ENCODE data around the gene CT55.
"Not testable (repeated sequence)": the region's sequence is repeated elsewhere in the genome, so short reads cannot be mapped to it uniquely, and the experiment has no call there.

The CT55 gene

DNA sequence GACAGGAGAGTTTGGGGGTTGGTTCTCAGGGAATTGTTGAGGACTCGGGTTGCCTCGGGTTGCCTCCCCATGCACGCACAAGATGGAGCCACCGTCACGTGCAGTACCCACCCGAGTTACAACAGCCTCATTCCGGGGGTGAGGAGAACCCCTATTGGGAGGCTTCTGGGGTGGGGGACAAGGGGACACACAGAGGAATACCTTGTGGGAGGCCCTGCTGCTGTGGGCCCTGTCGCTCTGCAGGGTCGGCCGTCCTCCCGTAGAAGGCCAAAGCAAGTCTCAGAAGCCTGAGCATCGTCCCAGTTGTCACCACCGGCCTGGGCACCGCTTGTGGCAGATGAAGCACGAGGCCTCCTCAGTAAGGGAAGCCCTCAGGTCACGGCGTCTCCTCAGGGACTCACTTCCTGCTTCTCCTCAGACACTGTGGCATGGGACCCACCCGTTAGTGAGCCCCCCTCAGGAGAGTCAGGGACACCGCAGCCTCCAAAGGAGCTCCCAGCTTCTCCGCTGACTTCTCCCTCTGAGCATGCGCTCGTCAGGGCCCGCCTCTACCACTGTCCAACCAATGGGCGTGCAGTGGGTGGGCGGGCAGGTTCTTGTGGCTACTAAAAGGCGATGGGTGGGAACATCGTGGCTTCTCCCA is at the start of gene CT55:
Gene CT55 (minus strand): TSS at position 522 of the 643 bp plus-strand sequence. CDS start 227 bp downstream, at position 295.
- FAIRE-seq = no peak

DNA sequence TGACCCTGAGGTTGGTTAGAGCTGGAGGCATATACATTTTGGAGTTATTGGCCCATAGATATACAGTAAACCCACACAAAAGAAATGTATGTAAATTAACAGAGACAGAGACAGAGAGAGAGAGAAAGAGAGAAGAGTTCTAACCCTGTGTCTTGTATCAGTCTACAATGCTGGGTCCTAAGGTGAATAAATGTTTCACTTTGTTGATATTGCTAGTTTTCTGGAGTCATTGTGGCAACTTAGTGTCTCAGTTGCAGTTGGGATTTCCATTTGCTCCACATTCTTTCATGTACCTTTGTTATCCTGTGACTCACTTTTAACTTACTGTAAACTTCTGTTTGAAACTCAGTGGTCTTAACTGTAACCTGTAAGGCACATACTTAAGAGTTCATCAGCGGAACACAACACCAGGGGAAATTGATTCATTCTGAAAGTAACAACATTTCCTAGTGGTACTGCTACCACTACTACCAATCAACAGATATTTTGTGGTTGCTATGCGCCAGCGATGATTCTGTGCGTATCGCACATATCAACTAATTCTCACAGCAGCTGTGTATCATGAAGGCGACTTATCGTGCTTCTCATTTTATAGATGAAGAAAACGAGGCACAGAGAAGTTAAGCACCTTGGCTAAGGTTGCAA is 42.1 kb upstream of the CT55 start:
- FAIRE-seq = no peak

- not testable (repeated sequence) for FAIRE-seq
Measured at GRCh38 chrX:135206427-135206826, 35.2 kb upstream of the CT55 start.

DNA sequence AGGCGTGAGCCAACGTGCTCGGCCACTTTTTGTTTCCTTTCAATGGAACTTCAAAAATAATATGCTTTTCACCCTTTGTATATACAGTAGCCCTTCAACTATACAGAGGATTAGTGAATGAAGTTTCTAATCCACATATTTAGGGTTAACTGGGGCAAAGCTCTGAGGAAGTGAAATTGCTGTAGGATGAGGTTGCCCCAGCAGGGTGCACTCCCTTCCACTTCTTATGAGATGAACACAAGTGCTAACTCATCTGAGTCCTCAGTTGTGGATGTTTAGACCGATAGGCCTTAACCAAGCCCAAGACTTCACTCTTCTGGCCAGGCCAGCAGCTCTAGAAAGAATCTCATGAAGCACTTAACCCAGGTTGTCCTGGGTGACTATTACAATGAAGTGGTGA is 29.1 kb upstream of the CT55 start:
- FAIRE-seq = no peak

DNA sequence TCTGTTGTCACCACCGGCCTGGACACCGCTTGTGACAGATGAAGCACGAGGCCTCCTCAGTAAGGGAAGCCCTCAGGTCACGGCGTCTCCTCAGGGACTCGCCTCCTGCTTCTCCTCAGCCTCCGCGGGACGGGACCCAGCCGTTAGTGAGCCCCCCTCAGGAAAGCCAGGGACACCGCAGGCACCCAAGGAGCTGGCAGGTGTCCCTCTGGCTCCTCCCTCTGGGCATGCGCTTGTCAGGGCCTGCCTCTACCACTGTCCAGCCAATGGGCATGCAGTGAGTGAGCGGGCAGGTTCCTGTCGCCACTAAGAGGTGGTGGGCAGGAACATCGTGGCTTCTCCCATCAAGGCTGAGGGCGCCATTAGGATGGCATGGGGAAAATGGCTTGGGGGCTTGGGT is 23.5 kb upstream of the CT55 start:
- no peak for FAIRE-seq

GRCh38 chrX:135193740-135194139 is 22.5 kb upstream of the CT55 start:
- no peak for FAIRE-seq

GRCh38 chrX:135191838-135192237 is 20.6 kb upstream of the CT55 start:
- FAIRE-seq = no peak

DNA sequence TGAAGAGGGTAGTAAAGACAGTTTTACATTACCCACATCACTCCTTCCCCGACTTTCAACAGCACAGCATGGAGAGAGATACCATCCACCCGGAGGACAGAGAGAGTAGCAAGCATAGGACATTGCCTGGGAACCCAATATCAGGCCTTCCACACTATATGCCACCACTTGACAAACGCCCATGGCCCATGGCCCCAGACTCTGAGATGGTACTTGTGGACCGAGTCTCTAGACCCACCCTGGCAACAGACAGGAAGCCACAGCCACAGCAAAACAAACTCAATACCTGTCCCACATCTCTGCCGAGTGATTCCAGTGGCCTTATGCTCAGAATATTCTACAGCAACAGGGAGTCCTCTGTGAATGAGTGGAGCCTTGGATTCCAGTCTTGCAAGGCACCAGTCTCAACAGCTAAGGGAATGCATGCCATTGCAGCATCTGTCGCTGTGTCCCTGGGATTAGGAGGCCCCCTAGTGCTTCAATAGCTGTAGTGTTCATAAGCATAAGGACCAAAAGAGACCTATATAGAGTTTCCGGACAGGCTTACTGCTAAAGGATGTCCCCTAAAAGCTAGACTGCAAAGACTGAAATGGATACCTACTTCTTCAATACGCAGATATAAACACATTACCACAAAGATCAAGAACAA is 14.7 kb upstream of the CT55 start:
- FAIRE-seq = no peak

DNA sequence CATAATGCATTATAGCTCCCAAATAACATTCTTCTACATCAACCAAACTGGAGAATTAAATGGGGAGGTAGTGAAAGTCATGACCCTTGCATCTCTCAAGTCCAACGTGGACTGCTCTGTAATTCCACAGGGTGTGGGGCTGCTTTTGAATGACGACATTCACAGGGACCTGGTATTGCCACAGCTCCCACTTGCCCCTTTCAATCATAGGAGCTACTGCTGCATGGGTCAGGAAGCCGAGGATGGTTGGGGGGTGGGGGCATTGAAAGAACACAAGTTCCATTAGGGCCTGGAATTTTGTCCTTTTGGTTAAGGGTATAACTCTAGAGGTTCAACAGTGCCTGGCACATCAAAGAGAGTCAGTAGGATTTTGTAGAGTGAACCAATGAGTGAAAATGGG is 7.4 kb upstream of the CT55 start:
- no peak for FAIRE-seq

DNA sequence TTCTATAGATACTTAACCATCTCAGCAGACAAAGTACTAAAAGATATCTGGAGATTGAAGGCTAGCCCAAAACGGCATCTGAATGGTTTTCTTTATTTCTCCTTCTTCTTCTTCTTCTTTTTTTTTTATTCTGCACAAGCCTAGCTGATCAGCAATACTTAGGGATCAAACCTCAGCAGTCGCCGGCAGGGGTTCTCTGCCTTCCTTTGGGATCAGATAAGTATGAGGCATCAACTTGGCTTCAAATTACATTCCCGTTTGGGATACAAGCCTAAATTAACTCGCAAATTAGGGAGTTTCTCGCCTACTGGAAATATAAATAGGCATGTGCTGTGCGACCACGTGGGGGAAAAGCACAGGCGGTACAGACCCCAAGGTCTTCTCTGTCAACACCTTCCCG is 730 bp downstream of the CT55 start:
- FAIRE-seq = no peak

DNA sequence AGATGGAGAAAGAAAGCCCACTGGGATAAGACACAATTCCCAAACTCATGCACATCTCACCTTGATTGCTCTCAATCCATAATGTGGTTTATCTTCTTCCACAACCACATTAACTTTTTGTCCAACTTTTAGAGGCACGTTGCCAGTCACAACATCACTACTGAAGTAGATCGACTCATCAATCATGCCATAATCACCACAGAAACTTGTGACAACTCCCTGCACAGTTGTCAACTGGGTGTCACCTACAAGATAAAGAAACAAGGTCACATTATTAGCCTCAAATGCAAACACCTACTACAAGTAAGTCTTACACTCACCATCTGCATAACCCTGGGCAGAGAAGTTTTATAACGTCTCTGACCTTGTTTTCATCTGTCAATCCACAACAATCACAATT is 1.7 kb downstream of the CT55 start:
- FAIRE-seq = not testable (repeated sequence)

DNA sequence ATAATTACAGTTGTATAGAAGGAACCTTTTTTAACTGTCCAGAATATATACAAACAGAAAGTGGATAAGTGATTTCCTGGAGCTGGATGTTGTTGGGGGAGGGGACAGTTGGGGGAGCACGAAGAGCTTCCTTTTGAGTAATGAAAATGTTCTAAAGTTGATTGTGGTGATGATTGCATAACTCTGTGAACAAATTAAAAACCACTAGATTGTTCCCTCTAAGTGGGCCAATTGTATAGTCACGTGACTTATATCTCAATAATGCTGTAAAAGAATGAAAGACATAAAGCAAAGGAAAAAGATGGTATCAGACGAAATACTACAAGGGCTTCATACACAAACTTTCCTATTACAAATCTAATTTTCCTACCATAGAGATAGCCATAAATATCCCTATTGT is 2.7 kb downstream of the CT55 start:
- FAIRE-seq = no peak

GRCh38 chrX:135154688-135155087 is 16.5 kb downstream of the CT55 start:
- FAIRE-seq = not testable (repeated sequence)

GRCh38 chrX:135126145-135126544 is 45.1 kb downstream of the CT55 start:
- FAIRE-seq = not testable (repeated sequence)

DNA sequence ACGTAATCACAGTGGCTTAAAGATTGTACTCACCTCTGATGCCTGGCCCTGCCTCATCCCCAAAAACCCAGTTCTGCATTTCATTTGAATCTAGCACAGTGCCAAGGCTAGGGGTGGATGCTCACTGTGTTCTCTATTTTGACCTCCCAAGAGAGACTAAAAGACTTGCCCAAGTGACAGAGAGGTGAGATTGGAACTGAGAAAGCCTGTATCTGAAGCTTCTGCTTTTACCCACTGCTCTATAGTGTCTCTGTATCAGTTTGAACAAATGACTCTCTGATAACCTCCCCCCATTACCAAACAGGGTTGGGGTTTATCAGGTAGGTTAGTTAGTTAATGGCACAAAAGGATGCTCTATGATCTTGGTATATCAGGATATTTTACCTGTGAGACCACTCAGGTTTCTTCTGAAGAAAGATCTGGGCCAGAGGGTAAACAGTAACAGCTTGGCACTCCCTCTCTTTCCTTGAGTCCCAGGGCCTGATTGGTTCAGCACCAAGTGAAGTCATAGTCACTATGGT is 51.1 kb downstream of the CT55 start, which contains the start of gene ETDB:
Gene ETDB (minus strand): TSS at position 471 of the 521 bp plus-strand sequence. CDS start 1,265 bp downstream, outside the sequence.
- not testable (repeated sequence) for FAIRE-seq

DNA sequence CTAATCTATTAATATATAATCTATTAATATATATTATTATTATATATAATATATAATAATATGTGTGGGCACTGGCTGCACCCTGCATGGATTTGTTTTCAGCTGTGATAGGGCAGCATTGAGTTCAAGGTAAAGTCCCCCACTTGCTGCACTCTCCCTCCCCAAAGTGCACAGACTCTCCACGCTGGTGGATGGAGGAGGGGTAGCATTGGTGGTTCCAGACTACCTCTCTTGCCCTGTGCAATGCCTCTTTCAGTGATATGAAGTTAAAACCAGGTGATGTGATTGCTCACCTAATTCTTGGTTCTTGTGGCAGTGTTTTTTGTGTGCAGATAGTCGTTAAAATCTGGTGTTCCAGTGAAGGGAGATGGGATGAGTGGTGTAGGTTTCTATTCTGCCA is 55.1 kb downstream of the CT55 start:
- not testable (repeated sequence) for FAIRE-seq

GRCh38 chrX:135114392-135114791 is 56.8 kb downstream of the CT55 start:
- FAIRE-seq = no peak

GRCh38 chrX:135112743-135113142 is 58.5 kb downstream of the CT55 start:
- FAIRE-seq = no peak

DNA sequence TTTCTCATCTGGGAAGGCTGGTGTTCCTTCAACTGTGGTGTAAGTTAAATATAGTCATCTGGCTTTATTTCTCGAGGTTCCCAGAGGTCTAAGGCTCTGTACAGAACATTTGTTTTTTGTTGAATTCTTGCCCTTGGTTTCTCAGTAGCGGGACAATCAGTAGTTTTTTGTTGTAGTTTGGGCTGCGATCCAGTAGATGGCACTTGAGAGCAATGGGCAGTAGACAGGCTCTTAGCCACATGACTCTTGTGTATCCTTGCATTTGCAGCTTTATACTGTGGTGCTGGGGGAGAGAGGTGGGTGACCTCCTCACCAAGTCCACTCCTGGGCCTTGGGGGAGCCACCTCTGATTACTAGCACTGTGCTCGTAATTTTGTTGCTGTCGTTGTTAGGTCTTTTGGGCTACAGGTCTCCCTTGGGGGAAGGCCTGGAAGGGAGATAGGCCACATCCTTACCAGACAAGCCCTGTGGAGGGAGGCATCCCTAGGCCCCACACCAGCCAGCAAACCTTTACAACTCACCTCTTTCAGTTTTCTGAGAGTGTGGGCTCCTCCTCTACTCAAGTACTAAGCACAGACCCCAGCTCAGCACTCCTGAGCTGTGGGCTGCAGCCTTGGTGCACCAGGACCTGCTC is 59.0 kb downstream of the CT55 start:
- no peak for FAIRE-seq

- FAIRE-seq = peak; percentile 24
Measured at GRCh38 chrX:135109554-135109953, 61.6 kb downstream of the CT55 start.
